ENCODE results near the gene CTBS.

CTBS gene, protein sequence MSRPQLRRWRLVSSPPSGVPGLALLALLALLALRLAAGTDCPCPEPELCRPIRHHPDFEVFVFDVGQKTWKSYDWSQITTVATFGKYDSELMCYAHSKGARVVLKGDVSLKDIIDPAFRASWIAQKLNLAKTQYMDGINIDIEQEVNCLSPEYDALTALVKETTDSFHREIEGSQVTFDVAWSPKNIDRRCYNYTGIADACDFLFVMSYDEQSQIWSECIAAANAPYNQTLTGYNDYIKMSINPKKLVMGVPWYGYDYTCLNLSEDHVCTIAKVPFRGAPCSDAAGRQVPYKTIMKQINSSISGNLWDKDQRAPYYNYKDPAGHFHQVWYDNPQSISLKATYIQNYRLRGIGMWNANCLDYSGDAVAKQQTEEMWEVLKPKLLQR

GRCh38 chr1:84573967-84574842, at the start of gene CTBS:
CTBS (minus strand) TSS chr1:84574440; CDS start chr1:84574415, 25 bp downstream.
- no peak for TF ChIP-seq CTCF (IDR thresholded peaks at IDR 0.05; ENCODE audit: low read length, missing control alignments)
- peak; percentile 87 for DNase-seq (ENCODE audit: low read depth)
- peak within 1 kb of the TSS; percentile 71 for H3K4me3 ChIP-seq (replicated peaks; ENCODE audit: low read depth, low read length)

DNA sequence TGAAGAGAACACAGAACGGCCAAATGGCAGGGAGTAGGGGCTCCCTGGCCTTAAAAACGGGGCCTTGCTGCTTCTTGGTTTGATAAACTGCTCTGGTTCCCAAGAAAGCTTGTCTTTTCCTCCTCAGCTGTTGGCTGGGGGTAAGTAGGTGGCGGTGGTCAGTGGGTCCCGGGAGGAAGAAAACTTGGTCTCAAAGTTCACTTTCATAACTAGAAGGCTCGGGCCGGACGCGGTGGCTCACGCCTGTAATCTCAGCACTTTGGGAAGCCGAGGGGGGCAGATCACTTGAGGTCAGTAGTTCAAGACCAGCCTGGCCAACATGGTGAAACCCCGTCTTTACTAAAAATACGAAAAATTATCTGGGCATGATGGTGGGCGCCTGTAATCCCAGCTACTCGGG, 47.3 kb upstream of the CTBS start:
- DNase-seq (ENCODE audit: low read depth) = no peak
- TF ChIP-seq CTCF (IDR thresholded peaks at IDR 0.05; ENCODE audit: low read length, missing control alignments) = no peak

DNA sequence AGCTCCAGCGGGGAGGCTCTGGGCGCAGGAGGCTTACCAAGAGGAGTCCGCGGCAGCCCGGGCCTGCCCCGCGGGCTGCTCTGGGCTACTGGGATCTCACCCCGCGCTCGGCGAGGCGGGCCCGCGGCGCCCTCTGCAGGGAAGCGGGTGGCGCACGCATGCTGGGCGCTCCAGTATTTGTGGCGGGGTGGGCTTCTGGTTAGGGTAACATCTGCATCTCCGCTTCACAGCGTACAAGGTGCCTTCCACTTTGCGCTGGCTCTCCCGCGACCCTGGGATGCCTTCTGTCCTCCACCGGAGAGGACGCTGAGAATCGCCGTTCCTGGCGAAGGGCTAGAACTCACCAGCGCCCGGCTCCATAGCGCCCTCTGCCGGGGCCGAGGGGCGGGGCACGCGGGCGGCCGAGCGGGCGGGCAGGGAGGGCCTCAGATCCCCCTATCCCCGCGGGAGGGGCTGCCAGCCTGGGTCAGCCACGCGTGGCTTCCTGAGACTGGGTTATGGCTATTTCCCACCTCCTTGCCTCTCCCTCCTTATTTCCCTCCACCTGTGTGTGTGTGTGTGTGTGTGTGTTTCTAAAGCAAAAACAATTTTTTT, 46.6 kb upstream of the CTBS start:
- peak; percentile 47 for TF ChIP-seq CTCF (IDR thresholded peaks at IDR 0.05; ENCODE audit: low read length, missing control alignments)

More for the DNA sequence above, 47.3 kb upstream of the CTBS start:
- no peak overlapping the region for H3K4me3 ChIP-seq (replicated peaks; ENCODE audit: low read depth, low read length)

DNA sequence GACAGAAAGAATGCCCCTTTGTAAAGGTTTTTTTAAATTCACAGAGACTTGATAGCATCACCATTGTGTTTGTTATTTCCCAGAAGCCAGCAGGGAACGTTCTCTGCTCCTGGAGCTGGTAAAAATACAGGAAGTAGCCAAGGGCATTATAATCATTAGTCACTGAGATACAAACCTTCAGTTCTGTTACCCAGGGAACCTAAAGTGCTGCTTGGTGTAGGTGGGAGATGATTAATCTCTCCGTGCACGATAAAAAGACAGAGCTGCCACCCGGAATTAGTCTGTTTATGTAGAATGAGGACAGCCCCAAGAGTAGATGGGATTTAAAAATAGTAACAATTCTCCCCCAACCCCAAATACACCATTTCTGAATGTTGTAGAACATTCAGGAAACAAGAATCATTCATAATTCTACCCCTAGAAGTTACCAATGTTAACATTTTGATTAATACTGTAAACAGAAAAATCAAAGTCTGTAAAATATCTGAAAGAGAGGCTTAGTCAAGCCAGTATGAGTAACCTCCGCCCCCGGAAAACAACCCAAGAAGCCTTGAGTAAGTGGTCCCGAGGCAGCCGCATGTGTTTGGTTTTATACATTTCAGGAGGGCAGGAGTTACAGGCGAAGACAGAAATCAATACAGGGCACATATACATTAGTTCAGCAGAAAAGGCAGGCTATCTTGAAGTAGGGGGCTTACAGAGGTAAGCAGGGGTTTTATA, 45.3 kb upstream of the CTBS start:
- no peak overlapping the region for H3K4me3 ChIP-seq (replicated peaks; ENCODE audit: low read depth, low read length)
- no peak for TF ChIP-seq CTCF (IDR thresholded peaks at IDR 0.05; ENCODE audit: low read length, missing control alignments)
- peak; percentile 84 for DNase-seq (ENCODE audit: low read depth)

More for the DNA sequence above, 46.6 kb upstream of the CTBS start:
- peak overlapping the region; percentile 63 for H3K4me3 ChIP-seq (replicated peaks; ENCODE audit: low read depth, low read length)
- DNase-seq (ENCODE audit: low read depth) = peak; percentile 75

DNA sequence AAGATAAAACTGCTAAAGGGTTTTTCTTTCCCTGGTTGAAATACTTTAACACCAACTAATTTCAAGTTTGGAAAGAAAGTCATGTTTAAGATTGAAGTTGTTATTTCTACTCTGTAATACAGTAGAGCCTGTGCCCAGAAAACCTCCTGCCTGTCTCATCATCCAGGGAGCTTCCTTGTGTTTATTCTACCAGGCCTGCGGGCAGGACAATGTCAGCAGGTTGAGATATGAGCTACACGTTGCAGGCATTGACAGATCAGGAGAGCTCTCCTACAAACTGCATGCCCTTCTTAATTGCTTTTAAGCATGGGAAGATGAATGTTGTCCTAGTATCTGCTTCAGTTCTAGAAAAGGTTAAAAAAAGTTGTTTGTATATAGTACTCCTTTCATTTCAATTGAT, 43.1 kb upstream of the CTBS start:
- TF ChIP-seq CTCF (IDR thresholded peaks at IDR 0.05; ENCODE audit: low read length, missing control alignments) = no peak
- DNase-seq (ENCODE audit: low read depth) = no peak
- H3K4me3 ChIP-seq (replicated peaks; ENCODE audit: low read depth, low read length) = no peak overlapping the region

- DNase-seq (ENCODE audit: low read depth) = no peak
- H3K4me3 ChIP-seq (replicated peaks; ENCODE audit: low read depth, low read length) = no peak overlapping the region
- TF ChIP-seq CTCF (IDR thresholded peaks at IDR 0.05; ENCODE audit: low read length, missing control alignments) = no peak
Observed at GRCh38 chr1:84615790-84616189, 41.5 kb upstream of the CTBS start.
